KMS-11 (cell line): ENCODE results near the gene IQSEC1.

Experiments
- H2AFZ ChIP-seq: fragments of 200-600 bp; sonication (generic); 2 replicates; pipeline ENCODE4 v1.6.1; 2016; ENCODE audit warnings: antibody characterized with exemption, mixed run types, low read depth
- H3K27ac ChIP-seq: fragments of 200-600 bp; sonication (generic); 2 replicates; pipeline ENCODE4 v1.6.1; 2016; ENCODE audit warnings: mild to moderate bottlenecking, mixed run types
- H3K27me3 ChIP-seq: fragments of 200-600 bp; sonication (generic); 2 replicates; pipeline ENCODE4 v1.6.1; 2017; ENCODE audit warnings: mild to moderate bottlenecking, low read depth, mixed run types, moderate library complexity; ENCODE audit not compliant: insufficient read depth
- H3K36me3 ChIP-seq: fragments of 200-600 bp; sonication (generic); 2 replicates; pipeline ENCODE4 v1.6.1; 2017; ENCODE audit warnings: mild to moderate bottlenecking, mixed run types; ENCODE audit not compliant: insufficient read depth
- H3K4me1 ChIP-seq: fragments of 200-600 bp; sonication (generic); 2 replicates; pipeline ENCODE4 v1.6.1; 2016; ENCODE audit warnings: mild to moderate bottlenecking, low read depth, mixed run types; ENCODE audit not compliant: poor library complexity, severe bottlenecking
- H3K4me2 ChIP-seq: fragments of 200-600 bp; sonication (generic); 2 replicates; pipeline ENCODE4 v1.7.0; 2016; ENCODE audit warnings: mild to moderate bottlenecking, mixed run types
- H3K4me3 ChIP-seq: fragments of 200-600 bp; sonication (generic); IDR thresholded peaks from 2 replicates; pipeline ENCODE4 v1.6.1; 2017; ENCODE audit warnings: low read depth, low read length, mixed read lengths; ENCODE audit not compliant: insufficient read depth
- H3K79me2 ChIP-seq: fragments of 200-600 bp; sonication (generic); 2 replicates; pipeline ENCODE4 v1.6.1; 2016; ENCODE audit warnings: low read depth, mixed run types; ENCODE audit not compliant: insufficient read depth
- H3K9ac ChIP-seq: fragments of 200-600 bp; sonication (generic); 2 replicates; pipeline ENCODE4 v1.6.1; 2016; ENCODE audit warnings: mild to moderate bottlenecking, mixed run types
- H4K20me1 ChIP-seq: fragments of 200-600 bp; sonication (generic); 2 replicates; pipeline ENCODE4 v1.6.1; 2016; ENCODE audit warnings: mild to moderate bottlenecking, mixed run types; ENCODE audit not compliant: insufficient read depth
- TF ChIP-seq, protein P1 (sequence below): fragments of 200-600 bp; sonication (generic); conservative IDR thresholded peaks from 2 replicates; pipeline ENCODE4 v1.6.1; 2017; ENCODE audit warnings: low read depth, mild to moderate bottlenecking, antibody characterized with exemption, low read length, moderate library complexity, mixed read lengths

The IQSEC1 gene

DNA sequence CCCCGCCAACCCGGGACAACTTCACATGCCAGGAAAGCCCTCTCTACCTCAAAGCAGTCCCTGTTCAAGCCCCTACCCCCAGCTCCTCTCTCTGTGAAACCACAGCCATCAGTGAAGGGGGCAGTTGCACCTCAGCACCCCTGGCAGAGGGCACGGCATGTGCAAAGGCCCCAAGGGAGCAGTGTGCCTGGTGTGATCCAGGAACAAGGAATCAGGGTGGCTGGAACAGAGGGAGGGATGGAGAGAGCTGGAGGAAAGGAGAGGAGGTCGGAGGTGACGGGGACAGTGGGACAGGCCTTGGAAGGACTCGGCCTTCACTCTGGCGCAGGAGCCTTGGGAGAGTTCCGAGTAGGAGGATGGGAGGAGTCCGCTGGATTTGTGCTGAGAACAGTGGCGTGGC lies 26.5 kb upstream of the IQSEC1 start:
- Histone ChIP-seq H3K4me2 (no peak overlapping the region), H3K79me2 (no peaks in the 10 kb centered on the region), H3K4me1 (no peaks in the 10 kb centered on the region), H3K36me3 (no peaks in the 10 kb centered on the region), H3K9ac (no peak overlapping the region), H3K27me3 (no peaks in the 10 kb centered on the region), H4K20me1 (no peaks in the 10 kb centered on the region), H3K27ac (no peak overlapping the region), H2AFZ (no peak overlapping the region), H3K4me3 (no peak overlapping the region)
- TF ChIP-seq, protein P1, sequence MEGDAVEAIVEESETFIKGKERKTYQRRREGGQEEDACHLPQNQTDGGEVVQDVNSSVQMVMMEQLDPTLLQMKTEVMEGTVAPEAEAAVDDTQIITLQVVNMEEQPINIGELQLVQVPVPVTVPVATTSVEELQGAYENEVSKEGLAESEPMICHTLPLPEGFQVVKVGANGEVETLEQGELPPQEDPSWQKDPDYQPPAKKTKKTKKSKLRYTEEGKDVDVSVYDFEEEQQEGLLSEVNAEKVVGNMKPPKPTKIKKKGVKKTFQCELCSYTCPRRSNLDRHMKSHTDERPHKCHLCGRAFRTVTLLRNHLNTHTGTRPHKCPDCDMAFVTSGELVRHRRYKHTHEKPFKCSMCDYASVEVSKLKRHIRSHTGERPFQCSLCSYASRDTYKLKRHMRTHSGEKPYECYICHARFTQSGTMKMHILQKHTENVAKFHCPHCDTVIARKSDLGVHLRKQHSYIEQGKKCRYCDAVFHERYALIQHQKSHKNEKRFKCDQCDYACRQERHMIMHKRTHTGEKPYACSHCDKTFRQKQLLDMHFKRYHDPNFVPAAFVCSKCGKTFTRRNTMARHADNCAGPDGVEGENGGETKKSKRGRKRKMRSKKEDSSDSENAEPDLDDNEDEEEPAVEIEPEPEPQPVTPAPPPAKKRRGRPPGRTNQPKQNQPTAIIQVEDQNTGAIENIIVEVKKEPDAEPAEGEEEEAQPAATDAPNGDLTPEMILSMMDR, result no peak

DNA sequence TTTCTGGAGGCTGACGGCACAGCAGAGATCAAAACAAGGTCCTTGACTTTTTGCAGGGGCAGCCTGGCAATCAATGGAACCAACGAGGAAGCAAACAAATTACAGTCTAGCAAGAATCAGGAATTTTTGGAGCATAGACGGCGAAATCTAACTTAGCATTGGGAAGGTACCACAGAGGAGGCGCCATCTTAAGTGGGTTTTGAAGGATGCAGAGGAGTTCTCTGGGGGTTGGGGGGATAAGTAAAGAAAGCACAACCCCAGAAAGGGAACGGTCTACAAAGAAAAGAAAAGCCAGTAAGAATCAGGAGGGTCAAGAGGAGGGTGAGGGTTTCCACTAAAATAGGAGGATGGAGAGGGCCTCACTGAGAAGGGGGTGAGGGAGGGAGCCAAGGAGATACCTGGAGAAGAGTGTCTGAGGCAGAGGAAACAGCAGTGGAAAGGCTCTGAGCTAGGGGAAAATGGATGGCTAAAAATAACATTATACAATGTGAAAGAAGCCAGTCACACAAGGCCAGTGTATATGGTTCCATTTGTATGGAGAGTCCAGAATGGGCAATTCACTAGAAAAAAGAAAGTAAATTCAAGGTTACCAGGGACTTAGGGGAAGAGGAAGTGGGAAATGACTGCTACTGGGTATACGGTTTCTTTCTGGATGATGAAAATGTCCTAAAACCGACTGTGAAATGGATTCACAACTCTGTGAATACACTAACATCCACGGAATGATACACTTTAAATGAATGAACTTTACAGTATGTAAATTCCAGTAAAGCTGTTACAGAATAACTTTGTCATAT lies 25.2 kb upstream of the IQSEC1 start:
- Histone ChIP-seq H3K9ac (no peak overlapping the region), H4K20me1 (no peaks in the 10 kb centered on the region), H3K36me3 (no peaks in the 10 kb centered on the region), H3K79me2 (no peaks in the 10 kb centered on the region), H3K4me2 (no peak overlapping the region), H3K4me1 (no peaks in the 10 kb centered on the region), H3K27ac (no peak overlapping the region), H2AFZ (no peak overlapping the region), H3K4me3 (no peak overlapping the region), H3K27me3 (no peaks in the 10 kb centered on the region)
- TF ChIP-seq, protein P1, result no peak

DNA sequence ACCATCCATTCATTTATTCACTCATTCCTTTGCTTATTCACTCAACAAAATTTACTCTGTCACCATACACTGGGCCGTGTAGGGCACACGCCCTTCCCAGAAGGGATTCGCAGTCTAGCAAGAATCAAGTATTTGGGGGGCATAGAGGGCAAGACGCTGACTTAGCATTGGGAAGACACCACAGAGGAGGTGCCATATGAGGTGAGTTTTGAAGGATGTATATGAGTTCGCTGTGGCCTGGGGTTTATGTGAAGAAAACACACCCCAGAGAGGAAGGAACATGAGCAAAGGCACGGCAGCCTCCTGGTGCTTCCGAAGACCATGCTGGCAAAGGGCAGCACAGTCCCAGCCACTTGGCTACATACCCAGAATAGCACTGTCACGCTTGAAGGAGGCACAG lies 23.1 kb upstream of the IQSEC1 start:
- TF ChIP-seq, protein P1, result no peak

DNA sequence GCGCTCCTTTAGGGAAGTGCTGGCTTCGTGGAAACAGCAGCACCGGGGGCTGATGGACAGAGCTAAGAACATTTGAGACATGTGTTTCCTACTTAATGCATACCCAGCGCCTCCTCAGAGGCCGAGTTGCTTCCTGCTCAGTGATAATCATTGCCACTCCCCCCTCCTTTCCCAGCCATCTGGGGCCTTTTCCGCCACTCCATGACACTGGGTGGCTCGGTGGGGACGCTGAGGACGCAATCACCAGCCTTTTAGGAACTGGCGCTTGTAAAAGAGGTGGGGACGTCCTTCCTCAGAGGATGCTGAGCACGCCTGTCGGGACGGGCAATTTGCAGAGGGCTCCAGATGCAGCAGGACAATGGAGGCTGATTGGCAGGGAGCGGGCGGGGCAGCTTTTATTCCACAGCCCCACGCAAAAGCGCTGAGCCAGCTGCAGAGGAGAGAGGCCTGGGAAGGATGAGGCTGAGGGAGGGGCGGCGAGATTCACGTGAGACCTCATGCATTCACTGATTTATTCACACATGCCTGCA lies 22.2 kb upstream of the IQSEC1 start:
- Histone ChIP-seq H3K27me3 (no peaks in the 10 kb centered on the region), H3K4me2 (no peak overlapping the region), H3K4me3 (no peak overlapping the region), H3K4me1 (peaks cover 11% of the 10 kb centered on the region), H3K36me3 (no peaks in the 10 kb centered on the region), H3K9ac (no peak overlapping the region), H4K20me1 (no peaks in the 10 kb centered on the region), H2AFZ (no peak overlapping the region), H3K27ac (no peak overlapping the region), H3K79me2 (no peaks in the 10 kb centered on the region)
- TF ChIP-seq, protein P1, result no peak

More for the DNA sequence above, 23.1 kb upstream of the IQSEC1 start:
- Histone ChIP-seq H3K27me3 (no peaks in the 10 kb centered on the region), H3K4me3 (no peak overlapping the region), H3K4me1 (peaks cover 11% of the 10 kb centered on the region), H3K9ac (no peak overlapping the region), H3K4me2 (no peak overlapping the region), H3K36me3 (no peaks in the 10 kb centered on the region), H3K27ac (no peak overlapping the region), H2AFZ (no peak overlapping the region), H4K20me1 (no peaks in the 10 kb centered on the region), H3K79me2 (no peaks in the 10 kb centered on the region)
